H1 (cell line): Measurements from ENCODE around the gene AKR1B15. TPM values are rescaled to one million over a fixed set of nuclear protein-coding genes. Genes with fewer than 3 reads are reported as not detected.

Experiments
- CTCF ChIA-PET: fragments of 300-600 bp; sonication (Branson Sonifier 250); formaldehyde crosslinking; loops from one replicate; lab custom pipeline; 2021; ENCODE audit not compliant: partially characterized antibody; lab: Charles Lee
- POLR2A ChIA-PET: fragments of 300-600 bp; sonication (Branson Sonifier 250); formaldehyde crosslinking; loops from one replicate; lab custom pipeline; 2021; ENCODE audit warnings: inconsistent platforms; ENCODE audit not compliant: partially characterized antibody; lab: Charles Lee
- DNase-seq, 2 experiments: peaks; one replicate each; pipeline versions ENCODE4 v3.0.0 to v3.0.0-alpha.2; 2010 to 2022; ENCODE audit warnings: low spot score in 2 of 2, low read depth in 1 of 2, mixed read lengths in 1 of 2
- FAIRE-seq: peaks from 2 replicates; lab custom pipeline; 2011; peaks lifted over from hg19 to GRCh38; lab: Jason Lieb, UNC
- H2AFZ ChIP-seq: 2 replicates; pipeline ENCODE4 v1.8.1; 2012; ENCODE audit warnings: low read length, inconsistent platforms
- H2AK5ac ChIP-seq: 2 replicates; pipeline ENCODE4 v1.6.1; 2013; ENCODE audit warnings: low read depth, low read length
- H2BK120ac ChIP-seq: replicated peaks from 2 replicates; pipeline ENCODE3; 2013; ENCODE audit warnings: low read depth, low read length, inconsistent platforms
- H2BK12ac ChIP-seq: 2 replicates; pipeline ENCODE4 v1.6.1; 2013; ENCODE audit warnings: low read depth, low read length
- H2BK15ac ChIP-seq: 2 replicates; pipeline ENCODE4 v1.6.1; 2013; ENCODE audit warnings: low read length
- H2BK20ac ChIP-seq: 2 replicates; pipeline ENCODE4 v1.6.1; 2013; ENCODE audit warnings: low read length
- H2BK5ac ChIP-seq: 2 replicates; pipeline ENCODE4 v1.6.1; 2013; ENCODE audit warnings: low read depth, low read length
- H3K14ac ChIP-seq: 2 replicates; pipeline ENCODE4 v1.6.1; 2013; ENCODE audit warnings: inconsistent platforms; ENCODE audit not compliant: insufficient read length
- H3K18ac ChIP-seq: 2 replicates; pipeline ENCODE4 v1.6.1; 2013; ENCODE audit warnings: low read length; ENCODE audit errors: extremely low read depth
- H3K23ac ChIP-seq: 2 replicates; pipeline ENCODE4 v1.6.1; 2013; ENCODE audit warnings: inconsistent platforms; ENCODE audit not compliant: insufficient read length
- H3K23me2 ChIP-seq: 2 replicates; pipeline ENCODE4 v1.6.1; 2013; ENCODE audit warnings: low read depth, low read length
- H3K27ac ChIP-seq: 2 replicates; pipeline ENCODE4 v1.6.1; 2011; ENCODE audit warnings: low read depth, low read length, inconsistent platforms
- H3K27me3 ChIP-seq, 4 experiments: replicated peaks in 1 of 4; 1 replicate in 1 of 4; 2 replicates in 3 of 4; pipeline versions ENCODE4 v1.6.1 to v1.8.1; 2011 to 2013; ENCODE audit warnings: low read length in 3 of 4, mild to moderate bottlenecking in 3 of 4, inconsistent platforms in 2 of 4, mixed read lengths in 2 of 4, moderate library complexity in 1 of 4; ENCODE audit not compliant: control insufficient read depth in 3 of 4, insufficient read depth in 3 of 4; ENCODE audit errors: extremely low read depth in 1 of 4
- H3K36me3 ChIP-seq, 4 experiments: 2 replicates each; pipeline versions ENCODE4 v1.6.1 to v1.8.1; 2011 to 2013; ENCODE audit warnings: mild to moderate bottlenecking in 4 of 4, low read length in 3 of 4, moderate library complexity in 2 of 4, control low read depth in 1 of 4, inconsistent platforms in 1 of 4; ENCODE audit not compliant: insufficient read depth in 4 of 4, control insufficient read depth in 2 of 4
- H3K4ac ChIP-seq: replicated peaks from 2 replicates; pipeline ENCODE3; 2013; ENCODE audit warnings: low read length, low read depth, mixed read lengths, inconsistent platforms; ENCODE audit not compliant: insufficient read length
- H3K4me1 ChIP-seq, 4 experiments: replicated peaks in 1 of 4; 1 replicate in 1 of 4; 2 replicates in 3 of 4; pipeline versions ENCODE4 v1.6.1 to v1.8.1; 2011 to 2013; ENCODE audit warnings: low read length in 3 of 4, inconsistent platforms in 2 of 4, mixed read lengths in 1 of 4; ENCODE audit not compliant: insufficient read depth in 4 of 4, control insufficient read depth in 3 of 4
- H3K4me2 ChIP-seq, 2 experiments: 2 replicates each; pipeline versions ENCODE4 v1.6.1 to v1.8.1; 2011 to 2013; ENCODE audit warnings: low read depth in 2 of 2, low read length in 2 of 2, control low read depth in 1 of 2, inconsistent platforms in 1 of 2, mild to moderate bottlenecking in 1 of 2; ENCODE audit not compliant: insufficient read depth in 1 of 2
- H3K4me3 ChIP-seq, 4 experiments: fragments of 200-600, 300-600 bp in 1 of 4; sonication (generic), shearing (Covaris generic), sonication (Bioruptor Twin) in 1 of 4; 2 replicates each; pipeline versions ENCODE4 v1.5.1 to v1.8.1; 2011 to 2016; ENCODE audit warnings: low read length in 4 of 4, low read depth in 3 of 4, control low read depth in 2 of 4, inconsistent platforms in 2 of 4, mild to moderate bottlenecking in 2 of 4, mixed read lengths in 1 of 4, moderate library complexity in 1 of 4; ENCODE audit not compliant: insufficient read depth in 2 of 4; ENCODE audit errors: extremely low read depth in 1 of 4
- H3K56ac ChIP-seq: replicated peaks from 2 replicates; pipeline ENCODE3; 2013; ENCODE audit warnings: low read depth, mild to moderate bottlenecking, mixed read lengths, low read length, inconsistent platforms; ENCODE audit not compliant: insufficient read length
- H3K79me1 ChIP-seq: 2 replicates; pipeline ENCODE4 v1.6.1; 2013; ENCODE audit warnings: low read depth, low read length, control low read depth
- H3K79me2 ChIP-seq, 2 experiments: 2 replicates each; pipeline versions ENCODE4 v1.6.1 to v1.8.1; 2012 to 2013; ENCODE audit warnings: low read length in 2 of 2, mild to moderate bottlenecking in 2 of 2, inconsistent platforms in 1 of 2; ENCODE audit not compliant: insufficient read depth in 2 of 2, control insufficient read depth in 1 of 2
- H3K9ac ChIP-seq, 4 experiments: replicated peaks in 1 of 4; 1 replicate in 1 of 4; 2 replicates in 3 of 4; pipeline versions ENCODE4 v1.6.1 to v1.8.1; 2011 to 2013; ENCODE audit warnings: low read depth in 3 of 4, low read length in 3 of 4, control low read depth in 2 of 4, mild to moderate bottlenecking in 2 of 4, moderate library complexity in 2 of 4, inconsistent platforms in 1 of 4; ENCODE audit errors: extremely low read depth in 1 of 4
- H3K9me3 ChIP-seq, 2 experiments: 2 replicates each; pipeline versions ENCODE4 v1.6.1 to v1.8.1; 2012 to 2013; ENCODE audit warnings: mild to moderate bottlenecking in 2 of 2, moderate library complexity in 2 of 2, control low read depth in 1 of 2, inconsistent platforms in 1 of 2, low read depth in 1 of 2, low read length in 1 of 2, mixed read lengths in 1 of 2; ENCODE audit not compliant: insufficient read depth in 2 of 2
- H4K20me1 ChIP-seq, 2 experiments: replicated peaks in 1 of 2; 2 replicates each; pipeline versions ENCODE3 to v1.8.1; 2011 to 2013; ENCODE audit warnings: inconsistent platforms in 2 of 2, low read length in 2 of 2, mild to moderate bottlenecking in 1 of 2; ENCODE audit not compliant: insufficient read depth in 2 of 2, control insufficient read depth in 1 of 2
- H4K5ac ChIP-seq: 2 replicates; pipeline ENCODE4 v1.6.1; 2013; ENCODE audit warnings: low read length, low read depth, mixed read lengths, inconsistent platforms; ENCODE audit not compliant: insufficient read length
- H4K8ac ChIP-seq: 2 replicates; pipeline ENCODE4 v1.8.0; 2013; ENCODE audit warnings: mild to moderate bottlenecking, moderate library complexity, low read length, inconsistent platforms; ENCODE audit not compliant: insufficient read depth; ENCODE audit errors: extremely low read depth
- H4K91ac ChIP-seq: replicated peaks from 2 replicates; pipeline ENCODE3; 2013; ENCODE audit warnings: low read length, mixed read lengths, inconsistent platforms; ENCODE audit not compliant: insufficient read length
- CTCF ChIP-seq, 3 experiments: IDR thresholded peaks; 1 replicate in 2 of 3; 2 replicates in 1 of 3; pipeline versions ENCODE4 v1.5.1 to v1.6.1; 2011; ENCODE audit warnings: low read length in 3 of 3, mild to moderate bottlenecking in 3 of 3, inconsistent platforms in 2 of 3, low read depth in 1 of 3, moderate library complexity in 1 of 3; ENCODE audit not compliant: insufficient read depth in 1 of 3; ENCODE audit errors: control extremely low read depth in 1 of 3
- SAP30 ChIP-seq: fragments of 300-600 bp; sonication (generic); IDR thresholded peaks from 2 replicates; pipeline ENCODE4 v1.7.1; 2012; ENCODE audit warnings: low read length, moderate library complexity, mild to moderate bottlenecking, inconsistent platforms; ENCODE audit not compliant: insufficient read depth, insufficient replicate concordance
- WGBS, 2 experiments: shearing (Covaris generic) in 1 of 2; methylation state at CpG; one replicate each; pipeline versions ENCODE4 v1.1.6 to v1.1.7; 2013 to 2015; ENCODE audit warnings: low lambda C conversion rate in 2 of 2, mixed read lengths in 2 of 2, inconsistent platforms in 1 of 2, low coverage in 1 of 2, missing lambda C conversion rate in 1 of 2; ENCODE audit not compliant: insufficient replicate concordance in 2 of 2, insufficient coverage in 1 of 2, insufficient read length in 1 of 2; ENCODE audit errors: extremely low coverage in 1 of 2, missing lambda C conversion rate in 1 of 2; 5-methylcytosine and 5-hydroxymethylcytosine counted together
- polyA plus RNA-seq, 7 experiments: library from polyadenylated mRNA; depleted of rRNA in 3 of 7; stranded (reverse) in 5 of 7; unstranded in 2 of 7; fragments of >200 nt in 5 of 7; fragments of 200-250 nt in 2 of 7; gene quantifications; 1 replicate in 5 of 7; 2 replicates in 1 of 7; 4 replicates in 1 of 7; pipeline versions ENCODE4 v1.2.1 to v1.2.3, GENCODE V29; 2011 to 2013; ENCODE audit warnings: missing spikeins in 2 of 7, mixed read lengths in 2 of 7
- total RNA-seq: library from RNA; stranded (reverse); fragmentation: NEBNext Ultra II Directional; extraction: Animal tissue kit (Norgen Biotek cat#: 25700); gene quantifications from 2 replicates; pipeline ENCODE4 v1.2.1, GENCODE V29; 2021

AKR1B15 gene
- total and polyA plus RNA-seq, 2 of the 8 experiments (the other 6 are each of a cell fraction or from before 2014, with no cell fraction given): 0.15 to 0.47 TPM

DNA sequence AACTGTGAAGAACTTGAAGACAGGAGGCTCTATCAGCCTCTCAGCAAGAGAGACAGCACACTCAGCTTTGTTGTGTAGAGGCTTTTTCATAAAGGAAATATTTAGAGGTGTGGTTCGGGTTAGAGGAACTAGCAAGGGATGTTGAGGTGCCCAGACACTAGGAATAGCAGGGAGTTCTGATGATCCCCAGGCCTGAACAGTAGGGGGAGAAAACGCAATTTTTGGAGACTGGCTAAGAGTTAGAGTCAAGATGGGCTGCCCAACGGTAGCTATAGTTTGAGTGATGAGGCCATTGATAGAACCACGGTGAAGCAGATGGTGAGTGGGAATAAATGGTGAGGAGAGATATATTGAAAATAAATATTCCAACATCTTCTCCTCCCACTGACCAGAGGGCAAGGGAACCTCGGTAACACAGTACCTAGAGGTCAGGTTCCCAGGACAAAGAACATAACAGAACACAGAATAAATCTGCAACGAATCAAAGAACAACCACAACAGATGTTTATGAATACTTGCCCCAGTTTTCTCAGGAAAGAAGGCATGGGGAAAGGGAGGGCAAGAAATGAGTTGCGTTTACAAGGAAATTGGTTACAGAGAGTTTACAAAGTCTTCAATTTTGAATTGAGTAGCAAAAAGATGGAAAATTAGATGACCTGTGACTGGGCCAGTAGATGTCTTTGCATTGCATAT, 73.5 kb downstream of the AKR1B15 start:
- no peak overlapping the region for H3K27ac ChIP-seq
- no peaks in the 10 kb centered on the region; a peak in 1 of 8 replicates for H3K36me3 ChIP-seq
- FAIRE-seq: no peak

More for the DNA sequence above, 73.5 kb downstream of the AKR1B15 start:
- ChIA-PET POLR2A (no interaction called here), CTCF (interaction anchor here (0.7 to 4.9 kb wide), 7 partner anchors 10 to 344 kb away, joined by 4 to 34 read pairs (median 4); no protein-coding TSS in a partner anchor)
- Histone ChIP-seq H3K79me2 (no peaks in the 10 kb centered on the region), H2BK20ac (no peak overlapping the region), H4K8ac (no peak overlapping the region), H3K27me3 (no peaks in the 10 kb centered on the region; a peak in 1 of 7 replicates), H3K9me3 (no peaks in the 10 kb centered on the region), H3K4me2 (no peak overlapping the region), H2BK5ac (no peak overlapping the region), H3K56ac (no peak overlapping the region), H2AFZ (no peak overlapping the region), H3K18ac (no peak overlapping the region), H3K14ac (no peak overlapping the region), H3K9ac (no peak overlapping the region), H3K4ac (no peak overlapping the region), H3K79me1 (no peaks in the 10 kb centered on the region), H4K91ac (no peak overlapping the region), H3K23me2 (no peaks in the 10 kb centered on the region), H4K5ac (no peak overlapping the region), H3K23ac (no peak overlapping the region), H2AK5ac (no peak overlapping the region), H4K20me1 (no peaks in the 10 kb centered on the region), H3K4me3 (no peak overlapping the region), H2BK120ac (no peak overlapping the region), H2BK12ac (no peak overlapping the region), H2BK15ac (no peak overlapping the region), H3K4me1 (no peaks in the 10 kb centered on the region)
- DNase-seq: no peak
- 85% methylated on average over 7 of the region's 7 CpGs; no CpG with 5 or more reads in 1 of the 2 experiments for WGBS, 2 experiments
- TF ChIP-seq CTCF (IDR thresholded peaks at IDR 0.05; ENCODE audit: control extremely low read depth in 1 of 3, insufficient read depth in 1 of 3, low read depth in 1 of 3, low read length in 3 of 3) (peak in 1 of 3 experiments; percentile 18; a peak in 1 of 4 replicates), SAP30 (no peak)
